Spinal cord (tissue), 10 donors: ENCODE results near the gene FAM47C. TPM values are rescaled to one million over a fixed set of nuclear protein-coding genes. Genes with fewer than 3 reads are reported as not detected.
"Not testable (repeated sequence)": the region's sequence is repeated elsewhere in the genome, so short reads cannot be mapped to it uniquely, and the experiment has no call there.

ENCODE experiments used
- DNase-seq, 6 donors: peaks; one replicate each; pipeline versions ENCODE4 v3.0.0 to v3.0.0-alpha.2; 2013 to 2015; ENCODE audit warnings: low spot score in 6 of 6, low read depth in 4 of 6
- H3K27ac ChIP-seq: one replicate; pipeline ENCODE4 v1.5.1; 2013; ENCODE audit warnings: low read depth, low read length, control low read depth
- H3K27me3 ChIP-seq: one replicate; pipeline ENCODE4 v1.6.1; 2013; ENCODE audit warnings: low read length; ENCODE audit not compliant: control insufficient read depth, insufficient read depth
- H3K36me3 ChIP-seq: one replicate; pipeline ENCODE4 v1.6.1; 2013; ENCODE audit warnings: low read length; ENCODE audit not compliant: control insufficient read depth, insufficient read depth
- H3K4me1 ChIP-seq: one replicate; pipeline ENCODE4 v1.6.1; 2013; ENCODE audit warnings: low read length; ENCODE audit not compliant: control insufficient read depth, insufficient read depth
- H3K4me3 ChIP-seq: one replicate; pipeline ENCODE4 v1.5.1; 2013; ENCODE audit warnings: low read depth, low read length, control low read depth
- H3K9me3 ChIP-seq: one replicate; pipeline ENCODE4 v1.6.1; 2013; ENCODE audit warnings: low read length; ENCODE audit not compliant: control insufficient read depth, insufficient read depth
- WGBS: methylation state at CpG from one replicate; pipeline ENCODE4 v1.1.5; 2013; ENCODE audit warnings: missing lambda C conversion rate; ENCODE audit not compliant: insufficient coverage; 5-methylcytosine and 5-hydroxymethylcytosine counted together
- long read RNA-seq, 4 donors: transcript quantifications; one replicate each; lab custom pipeline, GENCODE V29; 2026
- polyA plus RNA-seq, 2 donors: library from polyadenylated mRNA; unstranded; fragments of 120-200 nt; gene quantifications; one replicate each; pipeline ENCODE4 v1.2.1, GENCODE V29; 2013; ENCODE audit not compliant: insufficient read length in 2 of 2
- total RNA-seq, 2 donors: library from RNA; depleted of rRNA in 1 of 2; stranded (reverse); fragments of 120-200 nt in 1 of 2; fragments of >200 nt in 1 of 2; gene quantifications; one replicate each; pipeline versions ENCODE4 v1.2.3 to v1.2.4, GENCODE V29; 2013 to 2014
- donor health status: healthy.

The FAM47C gene
- not detected for total RNA-seq
- under 1 TPM; 0.17 to 0.23 TPM for polyA plus RNA-seq
- long read RNA-seq, donor 1, result 0 reads
- long read RNA-seq, donor 2, partial matches to known transcripts, result 0 of 1 reads
- long read RNA-seq, donor 2, other reads (novel, unspliced or antisense), result 0 of 1 reads
- long read RNA-seq, donor 3, result 0 reads
- long read RNA-seq, donor 4, partial matches to known transcripts, result 0 of 1 reads
- long read RNA-seq, donor 4, other reads (novel, unspliced or antisense), result 0 of 1 reads

GRCh38 chrX:37008182-37008581 is at the start of gene FAM47C:
FAM47C (plus strand) TSS chrX:37008366; CDS start chrX:37008411, 45 bp downstream.
- not testable (repeated sequence) for H3K27ac ChIP-seq, H3K36me3 ChIP-seq, H3K4me3 ChIP-seq, H3K27me3 ChIP-seq, H3K9me3 ChIP-seq, DNase-seq, H3K4me1 ChIP-seq
- WGBS, result 64% methylated on average over 24 of the region's 24 CpGs

- peaks cover 6% of the 10 kb centered on the region for H3K4me1 ChIP-seq
- no peaks in the 10 kb centered on the region for H3K9me3 ChIP-seq
- H3K27me3 ChIP-seq, result peaks cover 5% of the 10 kb centered on the region
- no peak overlapping the region for H3K27ac ChIP-seq
- 42% methylated on average over 5 of the region's 10 CpGs for WGBS
- no peaks in the 10 kb centered on the region for H3K36me3 ChIP-seq
- no peak overlapping the region for H3K4me3 ChIP-seq
- peak in 1 of 6 donors; percentile 21 for DNase-seq
Observed at GRCh38 chrX:36961590-36961989, 46.6 kb upstream of the FAM47C start.

GRCh38 chrX:36963069-36963808 is 44.9 kb upstream of the FAM47C start:
- Histone ChIP-seq H3K4me3 (no peak overlapping the region), H3K9me3 (no peaks in the 10 kb centered on the region), H3K36me3 (no peaks in the 10 kb centered on the region), H3K27ac (no peak overlapping the region), H3K27me3 (peaks cover 5% of the 10 kb centered on the region), H3K4me1 (peaks cover under 1% of the 10 kb centered on the region)
- WGBS, result 30% methylated on average over 55 of the region's 63 CpGs
- DNase-seq, result no peak

GRCh38 chrX:36963852-36964251 is 44.3 kb upstream of the FAM47C start:
- Histone ChIP-seq H3K27me3 (peaks cover 2% of the 10 kb centered on the region), H3K4me1 (no peaks in the 10 kb centered on the region), H3K27ac (no peak overlapping the region), H3K9me3 (no peaks in the 10 kb centered on the region), H3K36me3 (no peaks in the 10 kb centered on the region), H3K4me3 (no peak overlapping the region)
- DNase-seq, result no peak
- WGBS, result 11% methylated on average over 34 of the region's 45 CpGs

GRCh38 chrX:36973575-36973974 is 34.6 kb upstream of the FAM47C start:
- no peak for DNase-seq
- H3K4me1 ChIP-seq, result no peaks in the 10 kb centered on the region
- no peak overlapping the region for H3K27ac ChIP-seq
- H3K9me3 ChIP-seq, result no peaks in the 10 kb centered on the region
- H3K27me3 ChIP-seq, result peaks cover 3% of the 10 kb centered on the region
- no peak overlapping the region for H3K4me3 ChIP-seq
- no peaks in the 10 kb centered on the region for H3K36me3 ChIP-seq

- H3K27me3 ChIP-seq, result peaks cover 3% of the 10 kb centered on the region
Observed at GRCh38 chrX:36974911-36975310, 33.3 kb upstream of the FAM47C start.

GRCh38 chrX:36978886-36979285 is 29.3 kb upstream of the FAM47C start:
- WGBS, result no CpG with 5 or more reads among the region's 2 CpGs
- peaks cover 4% of the 10 kb centered on the region for H3K27me3 ChIP-seq
- no peak overlapping the region for H3K27ac ChIP-seq
- H3K4me1 ChIP-seq, result no peaks in the 10 kb centered on the region
- no peak for DNase-seq
- H3K9me3 ChIP-seq, result no peaks in the 10 kb centered on the region
- no peaks in the 10 kb centered on the region for H3K36me3 ChIP-seq
- H3K4me3 ChIP-seq, result no peak overlapping the region

More at GRCh38 chrX:36974911-36975310, 33.3 kb upstream of the FAM47C start:
- Histone ChIP-seq H3K27ac (no peak overlapping the region), H3K9me3 (no peaks in the 10 kb centered on the region), H3K4me3 (no peak overlapping the region), H3K36me3 (no peaks in the 10 kb centered on the region), H3K4me1 (no peaks in the 10 kb centered on the region)
- peak in 2 of 6 donors; percentile 60 to 78 for DNase-seq
- 54% methylated on average over 3 of the region's 6 CpGs for WGBS

GRCh38 chrX:36983831-36984230 is 24.3 kb upstream of the FAM47C start:
- WGBS, result 40% methylated on average over 1 of the region's 3 CpGs
- Histone ChIP-seq H3K27ac (no peak overlapping the region), H3K4me1 (peaks cover 3% of the 10 kb centered on the region), H3K36me3 (no peaks in the 10 kb centered on the region), H3K9me3 (no peaks in the 10 kb centered on the region), H3K4me3 (no peak overlapping the region), H3K27me3 (peaks cover 7% of the 10 kb centered on the region)
- DNase-seq, result no peak

GRCh38 chrX:36985416-36986209 is 22.6 kb upstream of the FAM47C start:
- not testable (repeated sequence) for H3K36me3 ChIP-seq, H3K4me1 ChIP-seq, H3K27me3 ChIP-seq, H3K4me3 ChIP-seq, H3K27ac ChIP-seq, H3K9me3 ChIP-seq
- peak in 1 of 6 donors; percentile 3 for DNase-seq
- 20% methylated on average over 61 of the region's 89 CpGs for WGBS
